ENCODE results near the gene SFMBT1. TPM values are rescaled to one million over a fixed set of nuclear protein-coding genes. Genes with fewer than 3 reads are reported as not detected.

SFMBT1 gene
- polyA plus RNA-seq, 2 of the 4 experiments (the other 2 are of a cell fraction): 7.0 to 9.9 TPM

GRCh38 chr3:52882377-52882776, 163.5 kb downstream of the SFMBT1 start:
- no peak for DNase-seq (ENCODE audit: low read depth in 1 of 2, low spot score in 1 of 2)
- ChIA-PET POLR2A (no interaction called here), CTCF (no interaction called here)
- Histone ChIP-seq H3K4me1 (no peaks in the 10 kb centered on the region), H3K4me3 (no peak overlapping the region), H3K9me3 (no peaks in the 10 kb centered on the region), H3K27ac (no peak overlapping the region), H3K4me2 (no peak overlapping the region)
- no peak for ATAC-seq
- TF ChIP-seq HOXB5 (CRISPR knock-in tag; IDR thresholded peaks at IDR 0.05) (no peak), CHD4 (IDR thresholded peaks at IDR 0.05; ENCODE audit: borderline replicate concordance) (no peak), PHF8 (IDR thresholded peaks at IDR 0.05; ENCODE audit: borderline replicate concordance, low read depth) (no peak), NPAS2 (CRISPR knock-in tag; IDR thresholded peaks at IDR 0.05; ENCODE audit: borderline replicate concordance) (no peak), HES2 (IDR thresholded peaks at IDR 0.05) (no peak), RFX5 (IDR thresholded peaks at IDR 0.05) (no peak), E2F6 (IDR thresholded peaks at IDR 0.05; ENCODE audit: borderline replicate concordance, low read depth) (no peak), HEYL (CRISPR knock-in tag; IDR thresholded peaks at IDR 0.05) (no peak), SMC3 (IDR thresholded peaks at IDR 0.05) (no peak)
- WGBS (ENCODE audit: missing lambda C conversion rate): 72% methylated on average over 4 of the region's 4 CpGs
- no peak for FAIRE-seq

- no peak for FAIRE-seq
Measured at GRCh38 chr3:52881871-52882270, 164.0 kb downstream of the SFMBT1 start.

More at GRCh38 chr3:52881871-52882270, 164.0 kb downstream of the SFMBT1 start:
- ATAC-seq: no peak
- ChIA-PET POLR2A (no interaction called here), CTCF (no interaction called here)
- 95% methylated on average over 2 of the region's 4 CpGs for WGBS (ENCODE audit: missing lambda C conversion rate)
- Histone ChIP-seq H3K4me2 (no peak overlapping the region), H3K4me3 (no peak overlapping the region), H3K4me1 (no peaks in the 10 kb centered on the region), H3K27ac (no peak overlapping the region), H3K9me3 (no peaks in the 10 kb centered on the region)
- no peak for DNase-seq (ENCODE audit: low read depth in 1 of 2, low spot score in 1 of 2)
- TF ChIP-seq USF2 (IDR thresholded peaks at IDR 0.05): no peak
- no peak for TF ChIP-seq CHD2 (IDR thresholded peaks at IDR 0.05; ENCODE audit: low read length, partially characterized antibody)
- no peak for TF ChIP-seq FOXS1 (CRISPR knock-in tag; IDR thresholded peaks at IDR 0.05)
- TF ChIP-seq ZFP36 (IDR thresholded peaks at IDR 0.05; ENCODE audit: borderline replicate concordance, partially characterized antibody): no peak
- no peak for TF ChIP-seq NR3C1 (IDR thresholded peaks at IDR 0.05)
- no peak for TF ChIP-seq ELK1 (IDR thresholded peaks at IDR 0.05; ENCODE audit: low read depth, low read length)
- TF ChIP-seq BCL3 (IDR thresholded peaks at IDR 0.05): no peak
- no peak for TF ChIP-seq HES2 (IDR thresholded peaks at IDR 0.05)
- no peak for TF ChIP-seq HMGXB4 (CRISPR knock-in tag; IDR thresholded peaks at IDR 0.05; ENCODE audit: borderline replicate concordance)
- no peak for TF ChIP-seq PBX3 (IDR thresholded peaks at IDR 0.05)
- TF ChIP-seq POLR2AphosphoS2 (conservative IDR thresholded peaks at IDR 0.05; ENCODE audit: low read length): no peak
- no peak for TF ChIP-seq ZNF302 (CRISPR knock-in tag; IDR thresholded peaks at IDR 0.05)
- no peak for TF ChIP-seq FOSL2 (IDR thresholded peaks at IDR 0.05)
- TF ChIP-seq FOSL2 (CRISPR knock-in tag; IDR thresholded peaks at IDR 0.05): no peak
- TF ChIP-seq CBX2 (IDR thresholded peaks at IDR 0.05; ENCODE audit: borderline replicate concordance, low read depth): no peak
- TF ChIP-seq HOXB5 (CRISPR knock-in tag; IDR thresholded peaks at IDR 0.05): no peak
- TF ChIP-seq KDM5A (IDR thresholded peaks at IDR 0.05): no peak
- no peak for TF ChIP-seq ATOH8 (CRISPR knock-in tag; IDR thresholded peaks at IDR 0.05; ENCODE audit: low read depth)
